Chondrocyte (in vitro differentiated cells): Measurements from ENCODE around the gene ADD3. TPM values are rescaled to one million over a fixed set of nuclear protein-coding genes. Genes with fewer than 3 reads are reported as not detected.
"Not testable (repeated sequence)": the region's sequence is repeated elsewhere in the genome, so short reads cannot be mapped to it uniquely, and the experiment has no call there.

Experiments
- DNase-seq: peaks from one replicate; pipeline ENCODE4 v3.0.0; 2021; ENCODE audit warnings: mixed read lengths, low spot score
- H3K27ac Mint-ChIP-seq: one replicate; pipeline ENCODE4 v1.8.0; 2021; ENCODE audit warnings: mild to moderate bottlenecking, moderate library complexity, mixed read lengths; ENCODE audit not compliant: unreplicated experiment
- H3K27me3 Mint-ChIP-seq: 2 replicates; pipeline ENCODE4 v1.8.0; 2021; ENCODE audit warnings: low read depth, mixed read lengths
- H3K36me3 Mint-ChIP-seq: 2 replicates; pipeline ENCODE4 v1.8.0; 2021; ENCODE audit warnings: low read depth, mixed read lengths
- H3K4me1 Mint-ChIP-seq: 2 replicates; pipeline ENCODE4 v1.8.0; 2021; ENCODE audit warnings: low read depth, mild to moderate bottlenecking, mixed read lengths
- H3K4me3 Mint-ChIP-seq: one replicate; pipeline ENCODE4 v1.8.0; 2021; ENCODE audit warnings: mild to moderate bottlenecking, moderate library complexity, mixed read lengths; ENCODE audit not compliant: unreplicated experiment
- H3K9me3 Mint-ChIP-seq: 2 replicates; pipeline ENCODE4 v1.8.0; 2021; ENCODE audit warnings: low read depth, mixed read lengths
- CTCF ChIP-seq: fragments of 200-600 bp; sonication (generic); IDR thresholded peaks from 2 replicates; pipeline ENCODE4 v1.5.0; 2021; ENCODE audit warnings: antibody characterized with exemption, mild to moderate bottlenecking, moderate library complexity
- total RNA-seq: library from RNA; stranded (reverse); gene quantifications from 3 replicates; pipeline ENCODE4 v1.2.1, GENCODE V29; 2021

ADD3 gene
- total RNA-seq, 1 donor from 2014 or later: 75.1 TPM

GRCh38 chr10:110042181-110042580 is 34.4 kb downstream of the ADD3 start:
- peaks cover 49% of the 10 kb centered on the region for H3K4me1 Mint-ChIP-seq
- no peaks in the 10 kb centered on the region for H3K27me3 Mint-ChIP-seq
- no peaks in the 10 kb centered on the region for H3K36me3 Mint-ChIP-seq
- H3K9me3 Mint-ChIP-seq: no peaks in the 10 kb centered on the region
- TF ChIP-seq CTCF: no peak
- H3K4me3 Mint-ChIP-seq: no peak overlapping the region
- H3K27ac Mint-ChIP-seq: peak overlapping the region; percentile 85
- no peak for DNase-seq

GRCh38 chr10:110042891-110043290 is 35.1 kb downstream of the ADD3 start:
- no peaks in the 10 kb centered on the region for H3K9me3 Mint-ChIP-seq
- H3K4me1 Mint-ChIP-seq: peaks cover 49% of the 10 kb centered on the region

GRCh38 chr10:110044681-110045080 is 36.9 kb downstream of the ADD3 start:
- H3K36me3 Mint-ChIP-seq: peaks cover 9% of the 10 kb centered on the region
- H3K4me1 Mint-ChIP-seq: peaks cover 49% of the 10 kb centered on the region
- H3K4me3 Mint-ChIP-seq: no peak overlapping the region
- no peak for DNase-seq
- H3K27ac Mint-ChIP-seq: peak overlapping the region; percentile 33
- H3K9me3 Mint-ChIP-seq: peaks cover 7% of the 10 kb centered on the region
- H3K27me3 Mint-ChIP-seq: no peaks in the 10 kb centered on the region
- TF ChIP-seq CTCF: no peak

More at GRCh38 chr10:110042891-110043290, 35.1 kb downstream of the ADD3 start:
- no peak for DNase-seq
- no peaks in the 10 kb centered on the region for H3K27me3 Mint-ChIP-seq
- no peaks in the 10 kb centered on the region for H3K36me3 Mint-ChIP-seq
- peak overlapping the region; percentile 66 for H3K27ac Mint-ChIP-seq
- no peak for TF ChIP-seq CTCF
- H3K4me3 Mint-ChIP-seq: no peak overlapping the region

GRCh38 chr10:110045772-110046171 is 38.0 kb downstream of the ADD3 start:
- Mint-ChIP-seq H3K27ac (no peak overlapping the region), H3K4me1 (peaks cover 44% of the 10 kb centered on the region), H3K4me3 (no peak overlapping the region), H3K9me3 (peaks cover 7% of the 10 kb centered on the region), H3K36me3 (peaks cover 9% of the 10 kb centered on the region), H3K27me3 (no peaks in the 10 kb centered on the region)
- no peak for DNase-seq
- TF ChIP-seq CTCF: no peak

GRCh38 chr10:110048145-110048544 is 40.4 kb downstream of the ADD3 start:
- peaks cover 34% of the 10 kb centered on the region for H3K4me1 Mint-ChIP-seq
- H3K9me3 Mint-ChIP-seq, H3K27me3 Mint-ChIP-seq, H3K36me3 Mint-ChIP-seq, DNase-seq, H3K4me3 Mint-ChIP-seq, H3K27ac Mint-ChIP-seq: not testable (repeated sequence)

- Mint-ChIP-seq H3K4me1 (peaks cover 33% of the 10 kb centered on the region), H3K9me3 (peaks cover 7% of the 10 kb centered on the region), H3K4me3 (no peak overlapping the region), H3K36me3 (peaks cover 9% of the 10 kb centered on the region), H3K27ac (no peak overlapping the region), H3K27me3 (no peaks in the 10 kb centered on the region)
- no peak for DNase-seq
- no peak for TF ChIP-seq CTCF
Observed at GRCh38 chr10:110048781-110049180, 41.0 kb downstream of the ADD3 start.

- H3K4me1 Mint-ChIP-seq: peaks cover 30% of the 10 kb centered on the region
- not testable (repeated sequence) for H3K27me3 Mint-ChIP-seq, H3K27ac Mint-ChIP-seq, H3K9me3 Mint-ChIP-seq, H3K36me3 Mint-ChIP-seq, H3K4me3 Mint-ChIP-seq, DNase-seq
Observed at GRCh38 chr10:110049889-110050591, 42.3 kb downstream of the ADD3 start.
